ENCODE results near the gene SPATA2L. TPM values are rescaled to one million over a fixed set of nuclear protein-coding genes. Genes with fewer than 3 reads are reported as not detected.
A peak's percentile ranks its signal among the peaks of the same experiment; 100 is the strongest.
"Not testable (repeated sequence)": the region's sequence is repeated elsewhere in the genome, so short reads cannot be mapped to it uniquely, and the experiment has no call there.

Gene SPATA2L
- total and polyA plus RNA-seq, 7 experiments from 2014 or later, result 7.0 to 32.2 (median 12.0) TPM

- Histone ChIP-seq H3K4me1 (ENCODE audit: control insufficient read depth in 2 of 2, insufficient read depth in 2 of 2, low read length in 2 of 2) (peaks cover 19 to 24% of the 10 kb centered on the region in 2 donors), H3K27me3 (ENCODE audit: control insufficient read depth in 2 of 2, insufficient read depth in 2 of 2, low read length in 2 of 2) (no peaks in the 10 kb centered on the region), H3K4me3 (ENCODE audit: low read length) (no peak overlapping the region), H3K9me3 (ENCODE audit: control insufficient read depth in 2 of 3, low read length in 3 of 3) (no peaks in the 10 kb centered on the region), H3K27ac (ENCODE audit: low read depth, low read length) (no peak overlapping the region), H3K36me3 (ENCODE audit: control insufficient read depth in 2 of 3, insufficient read depth in 3 of 3, low read length in 3 of 3) (peaks cover 0 to 49% (median 4%) of the 10 kb centered on the region in 3 experiments)
- peaks cover 0 to 19% (median 10%) of the 10 kb centered on the region in 7 donors for H3K4me1 Mint-ChIP-seq
- DNase-seq (no peak), ATAC-seq (no peak)
- intact Hi-C loops (cut with micrococcal nuclease), result no loop called here
- no peaks in the 10 kb centered on the region for H3K27me3 Mint-ChIP-seq
- peaks cover 0 to 7% (median 3%) of the 10 kb centered on the region in 5 donors for H3K36me3 Mint-ChIP-seq
- H3K9me3 Mint-ChIP-seq, result no peaks in the 10 kb centered on the region
- H3K27ac Mint-ChIP-seq, result no peak overlapping the region
- peak overlapping the region in 1 of 10 donors; percentile 4 for H3K4me3 Mint-ChIP-seq
- ChIA-PET CTCF (interaction anchor here (0.6 to 1.7 kb wide), 2 partner anchors 213 to 671 kb away, joined by 3 read pairs; no protein-coding TSS in a partner anchor), POLR2A (no interaction called here)
Measured at GRCh38 chr16:89696670-89697128, 4.8 kb downstream of the SPATA2L start.

GRCh38 chr16:89695875-89696669 is 5.4 kb downstream of the SPATA2L start:
- peak overlapping the region in 2 of 9 donors; percentile 9 to 36 for H3K27ac Mint-ChIP-seq
- POLR2A ChIA-PET, result no interaction called here
- no peak for DNase-seq

GRCh38 chr16:89695086-89695874 is 6.2 kb downstream of the SPATA2L start:
- H3K27ac Mint-ChIP-seq, result peak overlapping the region in 1 of 9 donors; percentile 36

More at GRCh38 chr16:89695875-89696669, 5.4 kb downstream of the SPATA2L start:
- intact Hi-C loops (cut with micrococcal nuclease), result no loop called here
- peaks cover 0 to 19% (median 10%) of the 10 kb centered on the region in 7 donors for H3K4me1 Mint-ChIP-seq
- peaks cover 0 to 11% (median 3%) of the 10 kb centered on the region in 5 donors for H3K36me3 Mint-ChIP-seq
- no peaks in the 10 kb centered on the region for H3K27me3 Mint-ChIP-seq
- H3K36me3 ChIP-seq (ENCODE audit: control insufficient read depth in 2 of 3, insufficient read depth in 3 of 3, low read length in 3 of 3), result peaks cover 0 to 54% (median 4%) of the 10 kb centered on the region in 3 experiments
- H3K9me3 ChIP-seq (ENCODE audit: control insufficient read depth in 2 of 3, low read length in 3 of 3), result no peaks in the 10 kb centered on the region
- H3K4me1 ChIP-seq (ENCODE audit: control insufficient read depth in 2 of 2, insufficient read depth in 2 of 2, low read length in 2 of 2), result peaks cover 19 to 24% of the 10 kb centered on the region in 2 donors
- ATAC-seq, result no peak
- peak overlapping the region in 1 of 10 donors; percentile 4 for H3K4me3 Mint-ChIP-seq
- H3K4me3 ChIP-seq (ENCODE audit: low read length), result no peak overlapping the region
- H3K27me3 ChIP-seq (ENCODE audit: control insufficient read depth in 2 of 2, insufficient read depth in 2 of 2, low read length in 2 of 2), result no peaks in the 10 kb centered on the region
- H3K9me3 Mint-ChIP-seq, result no peaks in the 10 kb centered on the region
- no peak overlapping the region for H3K27ac ChIP-seq (ENCODE audit: low read depth, low read length)
- CTCF ChIA-PET, result interaction anchor here (0.6 to 1.7 kb wide), 3 partner anchors 104 to 670 kb away, joined by 3 to 5 read pairs (median 3); no protein-coding TSS in a partner anchor

GRCh38 chr16:89694784-89695085 is 6.8 kb downstream of the SPATA2L start:
- H3K27me3 Mint-ChIP-seq; H3K4me3 Mint-ChIP-seq; H3K27ac Mint-ChIP-seq; intact Hi-C loops (cut with micrococcal nuclease); ATAC-seq; H3K27me3 ChIP-seq (ENCODE audit: control insufficient read depth in 2 of 2, insufficient read depth in 2 of 2, low read length in 2 of 2); H3K27ac ChIP-seq (ENCODE audit: low read depth, low read length); H3K9me3 ChIP-seq (ENCODE audit: control insufficient read depth in 2 of 3, low read length in 3 of 3); DNase-seq; H3K4me3 ChIP-seq (ENCODE audit: low read length); CTCF ChIA-PET; H3K9me3 Mint-ChIP-seq: not testable (repeated sequence)
- peaks cover 0 to 64% (median 4%) of the 10 kb centered on the region in 3 experiments for H3K36me3 ChIP-seq (ENCODE audit: control insufficient read depth in 2 of 3, insufficient read depth in 3 of 3, low read length in 3 of 3)
- H3K4me1 ChIP-seq (ENCODE audit: control insufficient read depth in 2 of 2, insufficient read depth in 2 of 2, low read length in 2 of 2), result peaks cover 7 to 13% of the 10 kb centered on the region in 2 donors
- peaks cover 4 to 13% (median 7%) of the 10 kb centered on the region in 7 donors for H3K4me1 Mint-ChIP-seq
- POLR2A ChIA-PET, result interaction anchor here (0.6 kb wide), 1 partner anchor 31 kb away, joined by 3 read pairs; no protein-coding TSS in a partner anchor
- peaks cover 0 to 17% (median 3%) of the 10 kb centered on the region in 5 donors for H3K36me3 Mint-ChIP-seq

More at GRCh38 chr16:89695086-89695874, 6.2 kb downstream of the SPATA2L start:
- no peaks in the 10 kb centered on the region for H3K27me3 ChIP-seq (ENCODE audit: control insufficient read depth in 2 of 2, insufficient read depth in 2 of 2, low read length in 2 of 2)
- H3K9me3 ChIP-seq (ENCODE audit: control insufficient read depth in 2 of 3, low read length in 3 of 3), result no peaks in the 10 kb centered on the region
- peaks cover 13 to 17% of the 10 kb centered on the region in 2 donors for H3K4me1 ChIP-seq (ENCODE audit: control insufficient read depth in 2 of 2, insufficient read depth in 2 of 2, low read length in 2 of 2)
- Mint-ChIP-seq H3K36me3 (peaks cover 0 to 12% (median 3%) of the 10 kb centered on the region in 5 donors), H3K9me3 (no peaks in the 10 kb centered on the region), H3K27me3 (no peaks in the 10 kb centered on the region), H3K4me1 (peaks cover 2 to 19% (median 10%) of the 10 kb centered on the region in 7 donors), H3K4me3 (no peak overlapping the region)
- H3K27ac ChIP-seq (ENCODE audit: low read depth, low read length), result no peak overlapping the region
- ChIA-PET POLR2A (interaction anchor here (0.6 kb wide), 1 partner anchor 46 kb away, joined by 4 read pairs; no protein-coding TSS in a partner anchor), CTCF (interaction anchor here (0.6 kb wide), 1 partner anchor 103 kb away, joined by 5 read pairs; no protein-coding TSS in a partner anchor)
- ATAC-seq, result no peak
- peaks cover 0 to 60% (median 4%) of the 10 kb centered on the region in 3 experiments for H3K36me3 ChIP-seq (ENCODE audit: control insufficient read depth in 2 of 3, insufficient read depth in 3 of 3, low read length in 3 of 3)
- DNase-seq, result no peak
- no peak overlapping the region for H3K4me3 ChIP-seq (ENCODE audit: low read length)
- intact Hi-C loops (cut with micrococcal nuclease), result no loop called here

GRCh38 chr16:89693931-89694783 is 7.3 kb downstream of the SPATA2L start:
- Mint-ChIP-seq H3K36me3 (peaks cover 0 to 17% (median 2%) of the 10 kb centered on the region in 5 donors), H3K27me3 (no peaks in the 10 kb centered on the region), H3K9me3 (no peaks in the 10 kb centered on the region), H3K4me1 (peaks cover 3 to 11% (median 6%) of the 10 kb centered on the region in 7 donors), H3K27ac (no peak overlapping the region), H3K4me3 (no peak overlapping the region)
- Histone ChIP-seq H3K4me1 (ENCODE audit: control insufficient read depth in 2 of 2, insufficient read depth in 2 of 2, low read length in 2 of 2) (peaks cover 6 to 12% of the 10 kb centered on the region in 2 donors), H3K27me3 (ENCODE audit: control insufficient read depth in 2 of 2, insufficient read depth in 2 of 2, low read length in 2 of 2) (no peaks in the 10 kb centered on the region), H3K36me3 (ENCODE audit: control insufficient read depth in 2 of 3, insufficient read depth in 3 of 3, low read length in 3 of 3) (peaks cover 0 to 69% (median 4%) of the 10 kb centered on the region in 3 experiments), H3K27ac (ENCODE audit: low read depth, low read length) (no peak overlapping the region), H3K9me3 (ENCODE audit: control insufficient read depth in 2 of 3, low read length in 3 of 3) (no peaks in the 10 kb centered on the region), H3K4me3 (ENCODE audit: low read length) (no peak overlapping the region)
- ChIA-PET CTCF (no interaction called here), POLR2A (interaction anchor here (0.6 kb wide), 2 partner anchors 30 to 431 kb away, joined by 3 read pairs; no protein-coding TSS in a partner anchor)
- intact Hi-C loops (cut with micrococcal nuclease), result no loop called here
- DNase-seq (no peak), ATAC-seq (no peak)

- Mint-ChIP-seq H3K9me3 (no peaks in the 10 kb centered on the region), H3K36me3 (peaks cover 0 to 17% (median 0%) of the 10 kb centered on the region in 5 donors), H3K4me1 (peaks cover 3 to 12% (median 7%) of the 10 kb centered on the region in 7 donors), H3K4me3 (no peak overlapping the region), H3K27me3 (no peaks in the 10 kb centered on the region), H3K27ac (no peak overlapping the region)
- ChIA-PET POLR2A (no interaction called here), CTCF (no interaction called here)
- Histone ChIP-seq H3K4me1 (ENCODE audit: control insufficient read depth in 2 of 2, insufficient read depth in 2 of 2, low read length in 2 of 2) (peaks cover 6 to 12% of the 10 kb centered on the region in 2 donors), H3K36me3 (ENCODE audit: control insufficient read depth in 2 of 3, insufficient read depth in 3 of 3, low read length in 3 of 3) (peaks cover 0 to 70% (median 4%) of the 10 kb centered on the region in 3 experiments), H3K27me3 (ENCODE audit: control insufficient read depth in 2 of 2, insufficient read depth in 2 of 2, low read length in 2 of 2) (no peaks in the 10 kb centered on the region), H3K9me3 (ENCODE audit: control insufficient read depth in 2 of 3, low read length in 3 of 3) (no peaks in the 10 kb centered on the region), H3K27ac (ENCODE audit: low read depth, low read length) (no peak overlapping the region), H3K4me3 (ENCODE audit: low read length) (no peak overlapping the region)
- DNase-seq, result no peak
- intact Hi-C loops (cut with micrococcal nuclease), result no loop called here
- ATAC-seq, result no peak
Measured at GRCh38 chr16:89693289-89693731, 8.2 kb downstream of the SPATA2L start.

Data from naive thymus-derived CD4-positive, alpha-beta T cell (primary cell).